Measurements from ENCODE around the gene TRIM32. TPM values are rescaled to one million over a fixed set of nuclear protein-coding genes. Genes with fewer than 3 reads are reported as not detected.

TRIM32 gene
- total RNA-seq, 2 experiments from 2014 or later, result 19.3 to 20.2 TPM

GRCh38 chr9:116704470-116704869 lies 17.4 kb downstream of the TRIM32 start:
- H3K27ac Mint-ChIP-seq, result no peak overlapping the region
- peaks cover 31% of the 10 kb centered on the region for H3K36me3 Mint-ChIP-seq
- no peaks in the 10 kb centered on the region for H3K27me3 Mint-ChIP-seq
- no peak for ATAC-seq (ENCODE audit: low read depth)
- POLR2A ChIA-PET, result no interaction called here
- peaks cover 6% of the 10 kb centered on the region for H3K9me3 Mint-ChIP-seq
- no peak overlapping the region for H3K4me3 Mint-ChIP-seq
- DNase-seq, result no peak
- peaks cover 13% of the 10 kb centered on the region for H3K4me1 Mint-ChIP-seq

- POLR2A ChIA-PET, result no interaction called here
- Mint-ChIP-seq H3K4me1 (peaks cover 13% of the 10 kb centered on the region), H3K27me3 (no peaks in the 10 kb centered on the region), H3K4me3 (no peak overlapping the region), H3K27ac (no peak overlapping the region), H3K9me3 (peaks cover 3% of the 10 kb centered on the region), H3K36me3 (peaks cover 21% of the 10 kb centered on the region)
- ATAC-seq (ENCODE audit: low read depth) (no peak), DNase-seq (no peak)
These were observed 18.4 kb downstream of the TRIM32 start for GRCh38 chr9:116705531-116705930.

GRCh38 chr9:116706310-116707290 lies 19.5 kb downstream of the TRIM32 start:
- Mint-ChIP-seq H3K27ac (no peak overlapping the region), H3K27me3 (no peaks in the 10 kb centered on the region), H3K36me3 (peaks cover 12% of the 10 kb centered on the region), H3K4me3 (no peak overlapping the region), H3K9me3 (no peaks in the 10 kb centered on the region), H3K4me1 (peaks cover 5% of the 10 kb centered on the region)
- DNase-seq, result no peak
- POLR2A ChIA-PET, result no interaction called here
- ATAC-seq (ENCODE audit: low read depth), result no peak

- ATAC-seq (ENCODE audit: low read depth), result no peak
- no peak for DNase-seq
- Mint-ChIP-seq H3K27ac (no peak overlapping the region), H3K4me1 (peaks cover 4% of the 10 kb centered on the region), H3K36me3 (no peaks in the 10 kb centered on the region), H3K27me3 (no peaks in the 10 kb centered on the region), H3K4me3 (no peak overlapping the region), H3K9me3 (no peaks in the 10 kb centered on the region)
- POLR2A ChIA-PET, result no interaction called here
These were observed 25.7 kb downstream of the TRIM32 start for GRCh38 chr9:116712781-116713180.

- Mint-ChIP-seq H3K4me3 (no peak overlapping the region), H3K27ac (no peak overlapping the region), H3K27me3 (no peaks in the 10 kb centered on the region), H3K4me1 (peaks cover 4% of the 10 kb centered on the region), H3K9me3 (no peaks in the 10 kb centered on the region), H3K36me3 (no peaks in the 10 kb centered on the region)
- POLR2A ChIA-PET, result no interaction called here
- ATAC-seq (ENCODE audit: low read depth) (no peak), DNase-seq (no peak)
These were observed 26.2 kb downstream of the TRIM32 start for GRCh38 chr9:116713271-116713670.

GRCh38 chr9:116715751-116716150 lies 28.6 kb downstream of the TRIM32 start:
- Mint-ChIP-seq H3K36me3 (no peaks in the 10 kb centered on the region), H3K9me3 (no peaks in the 10 kb centered on the region), H3K4me3 (no peak overlapping the region), H3K4me1 (peaks cover 4% of the 10 kb centered on the region), H3K27me3 (no peaks in the 10 kb centered on the region), H3K27ac (no peak overlapping the region)
- POLR2A ChIA-PET, result no interaction called here
- DNase-seq (no peak), ATAC-seq (ENCODE audit: low read depth) (no peak)

GRCh38 chr9:116716438-116716837 lies 29.3 kb downstream of the TRIM32 start:
- DNase-seq (no peak), ATAC-seq (ENCODE audit: low read depth) (no peak)
- no peak overlapping the region for H3K4me3 Mint-ChIP-seq
- H3K27ac Mint-ChIP-seq, result no peak overlapping the region
- H3K27me3 Mint-ChIP-seq, result peaks cover 2% of the 10 kb centered on the region
- H3K9me3 Mint-ChIP-seq, result no peaks in the 10 kb centered on the region
- POLR2A ChIA-PET, result no interaction called here
- no peaks in the 10 kb centered on the region for H3K36me3 Mint-ChIP-seq
- peaks cover 4% of the 10 kb centered on the region for H3K4me1 Mint-ChIP-seq

GRCh38 chr9:116717150-116717549 lies 30.0 kb downstream of the TRIM32 start:
- DNase-seq, result no peak
- Mint-ChIP-seq H3K27me3 (peaks cover 2% of the 10 kb centered on the region), H3K36me3 (no peaks in the 10 kb centered on the region), H3K27ac (no peak overlapping the region), H3K4me3 (no peak overlapping the region), H3K9me3 (no peaks in the 10 kb centered on the region), H3K4me1 (peaks cover 4% of the 10 kb centered on the region)
- POLR2A ChIA-PET, result no interaction called here
- ATAC-seq (ENCODE audit: low read depth), result no peak

GRCh38 chr9:116718111-116718510 lies 31.0 kb downstream of the TRIM32 start:
- POLR2A ChIA-PET, result no interaction called here
- H3K27ac Mint-ChIP-seq, result no peak overlapping the region
- no peak for ATAC-seq (ENCODE audit: low read depth)
- H3K27me3 Mint-ChIP-seq, result peaks cover 2% of the 10 kb centered on the region
- DNase-seq, result no peak
- no peaks in the 10 kb centered on the region for H3K36me3 Mint-ChIP-seq
- no peaks in the 10 kb centered on the region for H3K9me3 Mint-ChIP-seq
- peaks cover 4% of the 10 kb centered on the region for H3K4me1 Mint-ChIP-seq
- no peak overlapping the region for H3K4me3 Mint-ChIP-seq

GRCh38 chr9:116720111-116720510 lies 33.0 kb downstream of the TRIM32 start:
- no peak for ATAC-seq (ENCODE audit: low read depth)
- H3K4me3 Mint-ChIP-seq, result no peak overlapping the region
- POLR2A ChIA-PET, result interaction anchor here (0.6 kb wide), 1 partner anchor 248 kb away, joined by 5 read pairs; no protein-coding TSS in a partner anchor
- H3K27me3 Mint-ChIP-seq, result peaks cover 2% of the 10 kb centered on the region
- H3K27ac Mint-ChIP-seq, result no peak overlapping the region
- DNase-seq, result no peak
- no peaks in the 10 kb centered on the region for H3K36me3 Mint-ChIP-seq
- H3K9me3 Mint-ChIP-seq, result no peaks in the 10 kb centered on the region
- H3K4me1 Mint-ChIP-seq, result peaks cover 4% of the 10 kb centered on the region

- ATAC-seq (ENCODE audit: low read depth) (no peak), DNase-seq (no peak)
- Mint-ChIP-seq H3K27ac (no peak overlapping the region), H3K4me1 (peaks cover 4% of the 10 kb centered on the region), H3K4me3 (no peak overlapping the region), H3K27me3 (peaks cover 2% of the 10 kb centered on the region), H3K9me3 (no peaks in the 10 kb centered on the region), H3K36me3 (no peaks in the 10 kb centered on the region)
- POLR2A ChIA-PET, result no interaction called here
These were observed 34.3 kb downstream of the TRIM32 start for GRCh38 chr9:116721411-116721810.

GRCh38 chr9:116721944-116722343 lies 34.8 kb downstream of the TRIM32 start:
- POLR2A ChIA-PET, result no interaction called here
- peaks cover 2% of the 10 kb centered on the region for H3K27me3 Mint-ChIP-seq

GRCh38 chr9:116724123-116724522 lies 37.0 kb downstream of the TRIM32 start:
- ATAC-seq (ENCODE audit: low read depth) (no peak), DNase-seq (no peak)
- Mint-ChIP-seq H3K27me3 (peaks cover 2% of the 10 kb centered on the region), H3K27ac (no peak overlapping the region), H3K4me3 (no peak overlapping the region), H3K9me3 (no peaks in the 10 kb centered on the region), H3K36me3 (no peaks in the 10 kb centered on the region), H3K4me1 (no peaks in the 10 kb centered on the region)
- POLR2A ChIA-PET, result no interaction called here

More at GRCh38 chr9:116721944-116722343, 34.8 kb downstream of the TRIM32 start:
- Mint-ChIP-seq H3K4me1 (peaks cover 4% of the 10 kb centered on the region), H3K4me3 (no peak overlapping the region), H3K9me3 (no peaks in the 10 kb centered on the region), H3K27ac (no peak overlapping the region), H3K36me3 (no peaks in the 10 kb centered on the region)
- ATAC-seq (ENCODE audit: low read depth) (no peak), DNase-seq (no peak)

GRCh38 chr9:116726602-116727001 lies 39.5 kb downstream of the TRIM32 start:
- no peak for DNase-seq
- Mint-ChIP-seq H3K36me3 (no peaks in the 10 kb centered on the region), H3K27me3 (no peaks in the 10 kb centered on the region), H3K9me3 (no peaks in the 10 kb centered on the region), H3K27ac (no peak overlapping the region), H3K4me1 (no peaks in the 10 kb centered on the region), H3K4me3 (no peak overlapping the region)
- POLR2A ChIA-PET, result no interaction called here
- ATAC-seq (ENCODE audit: low read depth), result no peak

All from activated naive CD8-positive, alpha-beta T cell treated with anti-CD3 and anti-CD28 coated beads, Interleukin-2, amount 10 ng/mL, durations not matched to agents 7 days and 5 days (primary cell).